ENCODE data around the gene SLIT3.

The SLIT3 gene

DNA sequence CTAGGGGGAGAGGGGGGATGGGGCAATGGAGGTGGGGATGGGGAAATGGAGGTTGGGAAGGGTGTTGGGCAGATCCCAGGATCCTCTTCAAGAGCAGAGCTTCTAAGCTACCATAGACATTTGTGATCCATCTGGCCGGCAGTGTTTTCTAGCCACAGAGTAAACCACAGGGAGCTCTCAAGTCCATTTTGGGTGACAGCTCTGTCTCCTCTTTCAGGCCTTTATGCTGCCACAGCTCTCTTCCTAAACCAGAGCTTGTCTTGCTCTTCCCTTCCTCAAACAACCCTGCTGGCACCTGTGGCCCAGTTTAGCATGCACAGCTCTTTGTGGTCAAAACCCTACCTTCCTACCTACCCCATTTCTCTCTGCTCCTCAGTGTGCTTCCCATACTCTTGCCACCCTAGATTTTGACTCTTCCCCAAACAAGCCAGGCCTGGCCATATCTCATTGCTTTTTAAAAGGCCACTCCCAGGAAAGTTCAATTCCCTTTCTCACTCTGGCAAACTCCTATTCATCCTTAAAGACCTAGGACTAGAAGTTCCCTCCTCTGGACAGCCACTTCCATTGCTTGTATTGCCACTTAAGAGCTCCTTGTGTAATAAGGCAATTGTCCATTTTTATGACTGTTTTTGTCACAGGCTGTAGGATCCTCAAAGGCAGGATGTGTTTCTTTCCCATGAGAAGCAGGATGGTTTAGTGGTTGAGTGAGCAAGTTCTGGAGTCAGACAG, 637.5 kb downstream of the SLIT3 start:
- peaks cover 10% of the 10 kb centered on the region for H3K27me3 ChIP-seq (ENCODE audit: control insufficient read depth, low read length)
- TF ChIP-seq CTCF (IDR thresholded peaks at IDR 0.05; ENCODE audit: low read depth, low read length, poor library complexity, severe bottlenecking) (no peak), EZH2phosphoT487 (IDR thresholded peaks at IDR 0.05; ENCODE audit: borderline replicate concordance, low read length) (no peak)
- no peaks in the 10 kb centered on the region for H3K79me2 ChIP-seq (ENCODE audit: control insufficient read depth, low read length)
- no peaks in the 10 kb centered on the region for H3K9me3 ChIP-seq (ENCODE audit: control insufficient read depth, insufficient read depth, low read length)
- H3K4me1 ChIP-seq (ENCODE audit: control insufficient read depth, low read length) = no peaks in the 10 kb centered on the region
- no peaks in the 10 kb centered on the region for H3F3A ChIP-seq (ENCODE audit: control insufficient read depth, insufficient read depth)
- H3K27ac ChIP-seq (ENCODE audit: low read depth, low read length) = no peak overlapping the region
- no peaks in the 10 kb centered on the region for H3K9me2 ChIP-seq (replicated peaks; ENCODE audit: control insufficient read depth, low read length)
- no peak overlapping the region for H3K4me3 ChIP-seq (ENCODE audit: low read length)
- H3K4me2 ChIP-seq (ENCODE audit: low read length) = no peak overlapping the region
- no peaks in the 10 kb centered on the region for H4K20me1 ChIP-seq (ENCODE audit: control insufficient read depth, insufficient read depth, low read depth, low read length)
- H3K36me3 ChIP-seq (ENCODE audit: control insufficient read depth, low read length) = no peaks in the 10 kb centered on the region

DNA sequence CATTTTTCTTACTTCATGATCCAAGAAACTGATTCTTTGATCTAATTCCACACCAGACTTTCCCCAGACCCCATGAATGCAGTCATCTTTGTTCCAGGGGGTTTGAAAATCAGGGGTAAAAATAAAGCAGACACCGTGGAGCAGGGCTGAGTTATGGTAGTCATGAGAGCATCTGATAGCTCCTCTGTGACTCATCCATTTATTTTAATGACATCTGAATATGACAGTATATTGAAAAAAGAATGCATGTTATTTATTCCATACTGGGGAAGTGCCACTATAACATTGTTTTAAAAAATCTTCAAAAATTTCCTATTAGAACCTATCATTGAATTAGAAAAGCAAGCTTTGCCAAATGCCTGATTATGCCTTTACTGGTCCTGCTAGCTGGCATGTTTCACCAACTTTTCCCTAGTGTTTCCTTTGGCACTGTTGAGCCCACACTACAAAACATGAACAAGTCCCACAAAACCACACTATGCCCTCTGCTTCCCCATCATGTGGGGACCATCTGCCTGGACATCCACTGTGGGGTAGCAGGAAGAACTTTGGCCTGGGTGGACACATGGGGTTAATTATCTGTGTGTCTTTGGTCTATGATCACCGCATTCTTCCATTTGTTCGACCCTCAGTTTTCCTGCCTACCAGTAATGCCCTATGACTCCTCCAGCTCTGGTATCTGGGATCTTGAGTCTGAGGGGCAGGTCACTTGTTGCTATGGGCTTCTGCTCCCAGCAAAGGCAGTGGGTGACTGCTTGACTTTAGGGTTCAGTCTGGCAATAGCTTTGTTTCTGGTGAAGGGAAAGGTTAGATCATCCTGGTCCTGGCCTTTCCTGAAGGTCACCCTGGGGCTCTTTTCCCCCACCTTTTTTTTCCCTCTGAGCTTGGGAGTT, 639.1 kb downstream of the SLIT3 start:
- Histone ChIP-seq H3F3A (ENCODE audit: control insufficient read depth, insufficient read depth) (no peaks in the 10 kb centered on the region), H3K4me1 (ENCODE audit: control insufficient read depth, low read length) (no peaks in the 10 kb centered on the region)

GRCh38 chr5:168660691-168661090, 640.2 kb downstream of the SLIT3 start:
- Histone ChIP-seq H4K20me1 (ENCODE audit: control insufficient read depth, insufficient read depth, low read depth, low read length) (no peaks in the 10 kb centered on the region), H3K4me1 (ENCODE audit: control insufficient read depth, low read length) (no peaks in the 10 kb centered on the region)

More for the DNA sequence above, 639.1 kb downstream of the SLIT3 start:
- Histone ChIP-seq H3K27me3 (ENCODE audit: control insufficient read depth, low read length) (peaks cover 10% of the 10 kb centered on the region), H3K9me2 (replicated peaks; ENCODE audit: control insufficient read depth, low read length) (no peaks in the 10 kb centered on the region), H3K79me2 (ENCODE audit: control insufficient read depth, low read length) (no peaks in the 10 kb centered on the region), H4K20me1 (ENCODE audit: control insufficient read depth, insufficient read depth, low read depth, low read length) (no peaks in the 10 kb centered on the region), H3K9me3 (ENCODE audit: control insufficient read depth, insufficient read depth, low read length) (no peaks in the 10 kb centered on the region), H3K36me3 (ENCODE audit: control insufficient read depth, low read length) (no peaks in the 10 kb centered on the region), H3K27ac (ENCODE audit: low read depth, low read length) (no peak overlapping the region), H3K4me3 (ENCODE audit: low read length) (no peak overlapping the region), H3K4me2 (ENCODE audit: low read length) (no peak overlapping the region)
- TF ChIP-seq EZH2phosphoT487 (IDR thresholded peaks at IDR 0.05; ENCODE audit: borderline replicate concordance, low read length) (no peak), CTCF (IDR thresholded peaks at IDR 0.05; ENCODE audit: low read depth, low read length, poor library complexity, severe bottlenecking) (no peak)

More at GRCh38 chr5:168660691-168661090, 640.2 kb downstream of the SLIT3 start:
- TF ChIP-seq CTCF (IDR thresholded peaks at IDR 0.05; ENCODE audit: low read depth, low read length, poor library complexity, severe bottlenecking) (no peak), EZH2phosphoT487 (IDR thresholded peaks at IDR 0.05; ENCODE audit: borderline replicate concordance, low read length) (no peak)
- Histone ChIP-seq H3K9me3 (ENCODE audit: control insufficient read depth, insufficient read depth, low read length) (no peaks in the 10 kb centered on the region), H3K36me3 (ENCODE audit: control insufficient read depth, low read length) (no peaks in the 10 kb centered on the region), H3K4me2 (ENCODE audit: low read length) (no peak overlapping the region), H3K27ac (ENCODE audit: low read depth, low read length) (no peak overlapping the region), H3F3A (ENCODE audit: control insufficient read depth, insufficient read depth) (no peaks in the 10 kb centered on the region), H3K9me2 (replicated peaks; ENCODE audit: control insufficient read depth, low read length) (no peaks in the 10 kb centered on the region), H3K79me2 (ENCODE audit: control insufficient read depth, low read length) (no peaks in the 10 kb centered on the region), H3K27me3 (ENCODE audit: control insufficient read depth, low read length) (peaks cover 10% of the 10 kb centered on the region), H3K4me3 (ENCODE audit: low read length) (no peak overlapping the region)

Data from DOHH2 (cell line).